Loucy (cell line): ENCODE data around the gene CD276.

Experiments
- H2AFZ ChIP-seq: fragments of 200-600 bp; sonication (generic); 2 replicates; pipeline ENCODE4 v1.6.0; 2016; ENCODE audit warnings: antibody characterized with exemption, mild to moderate bottlenecking, low read length, moderate library complexity
- H3F3A ChIP-seq: fragments of 200-600 bp; 2 replicates; pipeline ENCODE4 v1.6.0; 2016; ENCODE audit warnings: antibody characterized with exemption, low read depth, mild to moderate bottlenecking
- H3K27me3 ChIP-seq: fragments of 200-600 bp; sonication (generic); 2 replicates; pipeline ENCODE4 v1.6.1; 2014; ENCODE audit warnings: low read length, mild to moderate bottlenecking; ENCODE audit not compliant: insufficient read depth, poor library complexity, severe bottlenecking
- H3K36me3 ChIP-seq: fragments of 200-600 bp; sonication (generic); 2 replicates; pipeline ENCODE4 v1.6.1; 2016; ENCODE audit warnings: low read length; ENCODE audit not compliant: insufficient read depth
- H3K4me1 ChIP-seq: fragments of 200-600 bp; sonication (generic); 2 replicates; pipeline ENCODE4 v1.5.1; 2014; ENCODE audit warnings: low read length, mild to moderate bottlenecking; ENCODE audit not compliant: insufficient read depth, poor library complexity, severe bottlenecking
- H3K4me2 ChIP-seq: fragments of 200-600 bp; sonication (generic); 2 replicates; pipeline ENCODE4 v1.6.0; 2014; ENCODE audit warnings: antibody characterized with exemption, low read length, low read depth, mild to moderate bottlenecking; ENCODE audit not compliant: poor library complexity, severe bottlenecking
- H3K4me3 ChIP-seq: fragments of 200-600 bp; sonication (generic); 2 replicates; pipeline ENCODE4 v1.5.1; 2014; ENCODE audit warnings: low read length, mild to moderate bottlenecking, mixed read lengths; ENCODE audit not compliant: poor library complexity, severe bottlenecking
- H3K79me2 ChIP-seq: fragments of 200-600 bp; sonication (generic); 2 replicates; pipeline ENCODE4 v1.6.1; 2014; ENCODE audit warnings: low read length; ENCODE audit not compliant: insufficient read depth
- H3K9ac ChIP-seq: fragments of 200-600 bp; sonication (generic); 2 replicates; pipeline ENCODE4 v1.6.0; 2014; ENCODE audit warnings: mild to moderate bottlenecking, low read depth, low read length, moderate library complexity; ENCODE audit not compliant: poor library complexity, severe bottlenecking
- H3K9me2 ChIP-seq: fragments of 200-600 bp; sonication (generic); replicated peaks from 2 replicates; pipeline ENCODE4 v1.6.1; 2016; ENCODE audit warnings: low read depth, low read length, mixed read lengths
- H3K9me3 ChIP-seq: fragments of 200-600 bp; sonication (generic); 2 replicates; pipeline ENCODE4 v1.6.1; 2014; ENCODE audit warnings: mild to moderate bottlenecking, antibody characterized with exemption, low read length, low read depth; ENCODE audit not compliant: insufficient read depth
- H4K20me1 ChIP-seq: fragments of 200-600 bp; sonication (generic); 2 replicates; pipeline ENCODE4 v1.6.0; 2014; ENCODE audit warnings: antibody characterized with exemption, low read length, mild to moderate bottlenecking; ENCODE audit not compliant: insufficient read depth, poor library complexity, severe bottlenecking
- CTCF ChIP-seq: fragments of 200-600 bp; sonication (generic); conservative IDR thresholded peaks from 2 replicates; pipeline ENCODE4 v1.5.1; 2014; ENCODE audit warnings: mild to moderate bottlenecking, antibody characterized with exemption, low read length
- EZH2phosphoT487 ChIP-seq: fragments of 200-600 bp; IDR thresholded peaks from 2 replicates; pipeline ENCODE4 v1.6.1; 2018; ENCODE audit warnings: antibody characterized with exemption, mild to moderate bottlenecking, moderate library complexity, borderline replicate concordance

Gene CD276

GRCh38 chr15:73688455-73688854 lies 4.3 kb downstream of the CD276 start:
- Histone ChIP-seq H3K9ac (no peak overlapping the region), H3K9me2 (no peaks in the 10 kb centered on the region), H3K4me2 (no peak overlapping the region), H3K4me3 (no peak overlapping the region), H3K9me3 (no peaks in the 10 kb centered on the region), H4K20me1 (no peaks in the 10 kb centered on the region), H3F3A (no peaks in the 10 kb centered on the region), H3K36me3 (no peaks in the 10 kb centered on the region), H2AFZ (no peak overlapping the region), H3K27me3 (no peaks in the 10 kb centered on the region), H3K79me2 (no peaks in the 10 kb centered on the region), H3K4me1 (no peaks in the 10 kb centered on the region)
- TF ChIP-seq CTCF, result no peak
- TF ChIP-seq EZH2phosphoT487, result no peak

DNA sequence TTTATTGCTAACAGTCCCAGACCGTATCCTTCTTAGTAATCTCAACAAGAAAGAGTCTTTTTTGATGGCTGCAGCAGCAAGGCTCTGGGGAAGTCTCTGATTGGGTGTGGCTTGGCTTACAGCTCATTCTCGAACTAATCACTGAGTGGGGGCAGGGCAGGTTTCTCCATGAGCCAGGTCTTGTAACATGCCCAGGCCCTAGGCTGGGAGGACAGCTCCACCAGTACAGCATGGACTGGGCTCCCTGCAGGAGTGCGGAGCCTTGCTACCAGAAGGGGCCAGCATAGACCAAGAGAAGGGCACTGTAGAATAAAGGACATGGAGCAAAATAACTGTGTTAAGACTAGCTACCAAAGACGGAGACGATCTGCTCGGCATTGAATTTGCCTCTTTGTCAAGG lies 7.2 kb downstream of the CD276 start:
- Histone ChIP-seq H3K36me3 (no peaks in the 10 kb centered on the region), H3K4me2 (no peak overlapping the region), H2AFZ (no peak overlapping the region), H3K9me3 (no peaks in the 10 kb centered on the region), H3K79me2 (no peaks in the 10 kb centered on the region), H3K4me3 (no peak overlapping the region), H3K9ac (no peak overlapping the region), H3F3A (no peaks in the 10 kb centered on the region), H3K27me3 (peaks cover 4% of the 10 kb centered on the region), H3K4me1 (peaks cover 4% of the 10 kb centered on the region), H4K20me1 (no peaks in the 10 kb centered on the region), H3K9me2 (no peaks in the 10 kb centered on the region)
- no peak for TF ChIP-seq CTCF
- TF ChIP-seq EZH2phosphoT487, result no peak

- no peaks in the 10 kb centered on the region for H3K9me3 ChIP-seq
- peaks cover 16% of the 10 kb centered on the region for H3K4me1 ChIP-seq
- H3K9ac ChIP-seq, result no peak overlapping the region
- no peak overlapping the region for H3K4me2 ChIP-seq
- no peaks in the 10 kb centered on the region for H3K79me2 ChIP-seq
- no peaks in the 10 kb centered on the region for H3F3A ChIP-seq
- H3K9me2 ChIP-seq, result no peaks in the 10 kb centered on the region
- no peaks in the 10 kb centered on the region for H3K36me3 ChIP-seq
- no peak for TF ChIP-seq CTCF
- no peak for TF ChIP-seq EZH2phosphoT487
- H3K27me3 ChIP-seq, result peaks cover 4% of the 10 kb centered on the region
- no peak overlapping the region for H3K4me3 ChIP-seq
- H4K20me1 ChIP-seq, result no peaks in the 10 kb centered on the region
- H2AFZ ChIP-seq, result no peak overlapping the region
Measured at GRCh38 chr15:73694419-73694818, 10.2 kb downstream of the CD276 start.
